Fibroblast of lung (primary cell): ENCODE measurements around the gene CLTB. TPM values are rescaled to one million over a fixed set of nuclear protein-coding genes. Genes with fewer than 3 reads are reported as not detected.
A peak's percentile ranks its signal among the peaks of the same experiment; 100 is the strongest.

Experiments
- DNase-seq, 2 donors: peaks; one replicate each; pipeline versions ENCODE4 v3.0.0 to v3.0.0-alpha.2; 2010; ENCODE audit warnings: low read depth in 2 of 2
- H2AFZ ChIP-seq: 2 replicates; pipeline ENCODE4 v1.5.1; 2012; ENCODE audit warnings: low read length, control low read depth, inconsistent platforms
- H3K27ac ChIP-seq: 2 replicates; pipeline ENCODE4 v1.5.1; 2011; ENCODE audit warnings: low read length, control low read depth; ENCODE audit not compliant: insufficient read depth
- H3K27me3 ChIP-seq: 2 replicates; pipeline ENCODE4 v1.5.1; 2011; ENCODE audit warnings: mild to moderate bottlenecking, low read length; ENCODE audit not compliant: control insufficient read depth, insufficient read depth
- H3K36me3 ChIP-seq: 2 replicates; pipeline ENCODE4 v1.5.1; 2011; ENCODE audit warnings: low read length; ENCODE audit not compliant: control insufficient read depth, insufficient read depth
- H3K4me1 ChIP-seq: 2 replicates; pipeline ENCODE4 v1.5.1; 2011; ENCODE audit warnings: low read length; ENCODE audit not compliant: control insufficient read depth, insufficient read depth; ENCODE audit errors: extremely low read depth
- H3K4me2 ChIP-seq: 2 replicates; pipeline ENCODE4 v1.5.1; 2011; ENCODE audit warnings: low read length, control low read depth; ENCODE audit not compliant: insufficient read depth; ENCODE audit errors: extremely low read depth
- H3K4me3 ChIP-seq, 4 experiments: fragments of 200-600 bp in 1 of 4; sonication (generic) in 1 of 4; replicated peaks in 1 of 4; 2 replicates each; pipeline ENCODE4 v1.5.1; 2011 to 2016; ENCODE audit warnings: low read length in 4 of 4, low read depth in 3 of 4, mild to moderate bottlenecking in 3 of 4, control low read depth in 2 of 4, inconsistent platforms in 1 of 4, mixed read lengths in 1 of 4; ENCODE audit not compliant: insufficient read depth in 1 of 4; ENCODE audit errors: control extremely low read depth in 1 of 4
- H3K79me2 ChIP-seq: 2 replicates; pipeline ENCODE4 v1.5.1; 2012; ENCODE audit warnings: mild to moderate bottlenecking, low read length, inconsistent platforms; ENCODE audit not compliant: control insufficient read depth, insufficient read depth
- H3K9ac ChIP-seq: 2 replicates; pipeline ENCODE4 v1.5.1; 2011; ENCODE audit warnings: mild to moderate bottlenecking, low read length, control low read depth; ENCODE audit not compliant: insufficient read depth
- H3K9me3 ChIP-seq: 2 replicates; pipeline ENCODE4 v1.5.1; 2012; ENCODE audit warnings: low read depth, low read length; ENCODE audit not compliant: control insufficient read depth, insufficient read depth
- H4K20me1 ChIP-seq: 2 replicates; pipeline ENCODE4 v1.5.1; 2011; ENCODE audit warnings: low read length; ENCODE audit not compliant: control insufficient read depth, insufficient read depth; ENCODE audit errors: extremely low read depth
- EZH2 ChIP-seq: IDR thresholded peaks from 2 replicates; pipeline ENCODE4 v1.5.1; 2012; ENCODE audit warnings: low read length, control low read depth, mild to moderate bottlenecking; ENCODE audit errors: missing control alignments
- polyA plus RNA-seq, 2 donors: library from polyadenylated mRNA; depleted of rRNA in 1 of 2; stranded (reverse) in 1 of 2; unstranded in 1 of 2; fragments of >200 nt; gene quantifications; 2 replicates each; pipeline ENCODE4 v1.2.1, GENCODE V29; 2011 to 2012; ENCODE audit warnings: missing spikeins in 1 of 2
- total RNA-seq: library from RNA; depleted of rRNA; stranded (reverse); fragments of >200 nt; gene quantifications from 2 replicates; pipeline ENCODE4 v1.2.1, GENCODE V29; 2014
- TF ChIP-seq, protein P1 (sequence below), 2 donors: IDR thresholded peaks in 1 of 2; conservative IDR thresholded peaks in 1 of 2; 1 replicate in 1 of 2; 2 replicates in 1 of 2; pipeline ENCODE4 v1.5.1; 2011 to 2012; ENCODE audit warnings: low read length in 2 of 2, control low read depth in 1 of 2, inconsistent platforms in 1 of 2, low read depth in 1 of 2, mild to moderate bottlenecking in 1 of 2

CLTB gene
- total and polyA plus RNA-seq, 2 donors (not counting 1 experiment from before 2014, with no cell fraction given): 90.8 to 94.3 TPM

DNA sequence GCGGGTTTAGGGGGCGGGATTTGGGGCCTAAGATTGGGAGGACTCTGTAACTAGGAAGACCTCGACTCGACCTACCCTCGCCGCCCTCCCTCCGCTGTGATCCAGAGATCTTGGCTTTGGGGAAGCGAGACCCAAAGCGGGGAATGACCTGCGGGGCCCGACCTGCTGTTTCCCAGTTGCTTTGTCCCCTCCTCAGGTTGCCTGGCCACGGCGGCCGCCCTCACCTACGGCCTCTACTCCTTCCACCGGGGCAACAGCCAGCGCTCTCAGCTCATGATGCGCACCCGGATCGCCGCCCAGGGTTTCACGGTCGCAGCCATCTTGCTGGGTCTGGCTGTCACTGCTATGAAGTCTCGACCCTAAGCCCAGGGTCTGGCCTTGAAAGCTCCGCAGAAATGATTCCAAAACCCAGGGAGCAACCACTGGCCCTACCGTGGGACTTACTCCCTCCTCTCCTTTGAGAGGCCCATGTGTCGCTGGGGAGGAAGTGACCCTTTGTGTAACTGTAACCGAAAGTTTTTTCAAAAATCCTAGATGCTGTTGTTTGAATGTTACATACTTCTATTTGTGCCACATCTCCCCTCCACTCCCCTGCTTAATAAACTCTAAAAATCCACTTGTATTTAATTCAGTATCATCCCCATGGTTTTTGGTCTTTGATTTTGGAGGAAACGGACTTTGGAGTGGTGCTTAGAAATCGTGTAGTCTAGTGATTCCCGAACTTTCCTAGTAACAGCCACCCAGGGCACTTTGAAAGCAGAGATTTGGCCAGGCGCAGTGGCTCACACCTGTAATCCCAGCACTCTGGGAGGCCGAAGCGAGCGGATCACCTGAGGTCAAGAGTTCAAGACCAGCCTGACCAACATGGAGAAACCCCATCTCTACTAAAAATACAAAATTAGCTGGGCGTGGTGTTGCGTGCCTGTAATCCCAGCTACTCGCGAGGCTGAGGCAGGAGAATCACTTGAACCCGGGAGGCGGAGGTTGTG lies 26.9 kb downstream of the CLTB start:
- Histone ChIP-seq H2AFZ (peak overlapping the region; percentile 81), H3K9me3 (no peaks in the 10 kb centered on the region), H3K27ac (peak overlapping the region; percentile 95), H3K79me2 (peaks cover 31% of the 10 kb centered on the region), H3K36me3 (peaks cover 12% of the 10 kb centered on the region), H3K4me2 (peak overlapping the region; percentile 86), H3K27me3 (no peaks in the 10 kb centered on the region), H4K20me1 (no peaks in the 10 kb centered on the region), H3K4me3 (peak overlapping the region; percentile 78 to 91 (median 82)), H3K4me1 (peaks cover 12% of the 10 kb centered on the region), H3K9ac (peak overlapping the region; percentile 84)
- DNase-seq: no peak
- no peak for TF ChIP-seq EZH2
- TF ChIP-seq, protein P1, sequence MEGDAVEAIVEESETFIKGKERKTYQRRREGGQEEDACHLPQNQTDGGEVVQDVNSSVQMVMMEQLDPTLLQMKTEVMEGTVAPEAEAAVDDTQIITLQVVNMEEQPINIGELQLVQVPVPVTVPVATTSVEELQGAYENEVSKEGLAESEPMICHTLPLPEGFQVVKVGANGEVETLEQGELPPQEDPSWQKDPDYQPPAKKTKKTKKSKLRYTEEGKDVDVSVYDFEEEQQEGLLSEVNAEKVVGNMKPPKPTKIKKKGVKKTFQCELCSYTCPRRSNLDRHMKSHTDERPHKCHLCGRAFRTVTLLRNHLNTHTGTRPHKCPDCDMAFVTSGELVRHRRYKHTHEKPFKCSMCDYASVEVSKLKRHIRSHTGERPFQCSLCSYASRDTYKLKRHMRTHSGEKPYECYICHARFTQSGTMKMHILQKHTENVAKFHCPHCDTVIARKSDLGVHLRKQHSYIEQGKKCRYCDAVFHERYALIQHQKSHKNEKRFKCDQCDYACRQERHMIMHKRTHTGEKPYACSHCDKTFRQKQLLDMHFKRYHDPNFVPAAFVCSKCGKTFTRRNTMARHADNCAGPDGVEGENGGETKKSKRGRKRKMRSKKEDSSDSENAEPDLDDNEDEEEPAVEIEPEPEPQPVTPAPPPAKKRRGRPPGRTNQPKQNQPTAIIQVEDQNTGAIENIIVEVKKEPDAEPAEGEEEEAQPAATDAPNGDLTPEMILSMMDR (conservative IDR thresholded peaks at IDR 0.05 in 1 of 2, IDR thresholded peaks at IDR 0.05 in 1 of 2; ENCODE audit: low read depth in 1 of 2, low read length in 2 of 2): no peak

DNA sequence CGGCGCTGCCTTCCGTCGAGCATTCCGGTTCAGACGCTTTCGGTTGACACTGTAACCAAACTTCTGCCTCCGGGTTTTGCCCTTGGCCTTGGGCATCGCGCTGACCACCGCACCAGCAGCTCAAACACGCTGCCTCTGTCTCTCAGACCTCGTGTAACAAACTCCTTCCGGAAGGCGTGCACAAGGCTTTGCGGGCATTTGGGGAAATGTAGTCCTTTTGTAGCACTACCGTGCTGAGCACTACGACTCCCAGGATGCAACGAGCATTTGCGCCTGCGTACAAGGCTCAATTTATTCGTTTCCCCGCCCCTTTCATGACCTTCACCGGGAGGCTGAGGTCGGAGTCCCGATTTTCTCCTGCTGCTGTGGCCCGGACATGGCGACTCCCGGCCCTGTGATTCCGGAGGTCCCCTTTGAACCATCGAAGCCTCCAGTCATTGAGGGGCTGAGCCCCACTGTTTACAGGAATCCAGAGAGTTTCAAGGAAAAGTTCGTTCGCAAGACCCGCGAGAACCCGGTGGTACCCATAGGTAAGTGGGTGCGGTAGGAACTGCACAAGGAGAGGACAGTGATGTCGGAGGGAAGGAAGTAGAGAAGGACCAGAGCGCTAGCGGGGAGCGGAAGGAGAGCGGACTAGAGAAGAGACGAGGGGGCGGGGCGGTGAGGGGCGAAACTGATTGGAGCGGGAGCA lies 27.8 kb downstream of the CLTB start, which contains the start of the genes HIGD2A and NOP16:
Gene HIGD2A, plus strand, starts transcription at position 308 of the 691 bp plus-strand sequence. Its CDS starts 69 bp downstream, at position 377.
Gene NOP16, minus strand, starts transcription at position 155 of the 691 bp plus-strand sequence. Its CDS starts 59 bp downstream, at position 96.
- peak within 1 kb of the TSS; percentile 86 for H3K4me2 ChIP-seq
- peak within 1 kb of the TSS; percentile 83 for H2AFZ ChIP-seq
- peaks cover 31% of the 10 kb centered on the region for H3K79me2 ChIP-seq
- H3K4me1 ChIP-seq: peaks cover 12% of the 10 kb centered on the region
- no peaks in the 10 kb centered on the region for H4K20me1 ChIP-seq
- H3K27ac ChIP-seq: peak within 1 kb of the TSS; percentile 95
- peaks cover 18% of the 10 kb centered on the region for H3K36me3 ChIP-seq
- peak within 1 kb of the TSS; percentile 78 to 92 (median 88) for H3K4me3 ChIP-seq
- H3K27me3 ChIP-seq: no peaks in the 10 kb centered on the region
- no peaks in the 10 kb centered on the region for H3K9me3 ChIP-seq
- DNase-seq: peak; percentile 98 to 99
- peak within 1 kb of the TSS; percentile 84 for H3K9ac ChIP-seq
- no peak for TF ChIP-seq EZH2
- TF ChIP-seq, protein P1 (conservative IDR thresholded peaks at IDR 0.05 in 1 of 2, IDR thresholded peaks at IDR 0.05 in 1 of 2; ENCODE audit: low read depth in 1 of 2, low read length in 2 of 2): no peak
